Cardiac muscle cell (in vitro differentiated cells and primary cell): ENCODE data around the gene TCF7L1. TPM values are rescaled to one million over a fixed set of nuclear protein-coding genes. Genes with fewer than 3 reads are reported as not detected.
"Not testable (repeated sequence)": the region's sequence is repeated elsewhere in the genome, so short reads cannot be mapped to it uniquely, and the experiment has no call there.

Experiments
- DNase-seq, 2 donors: peaks; one replicate each; pipeline versions ENCODE4 v3.0.0 to v3.0.0-alpha.2; 2010 to 2017; ENCODE audit warnings: low read depth in 1 of 2, low spot score in 1 of 2
- H3K27ac ChIP-seq: fragments of 200-600 bp; sonication (generic); 2 replicates; pipeline ENCODE4 v1.5.1; 2016
- H3K27me3 ChIP-seq: fragments of 200-600 bp; sonication (generic); 2 replicates; pipeline ENCODE4 v1.6.0; 2016; ENCODE audit warnings: control low read depth
- H3K36me3 ChIP-seq: fragments of 200-600 bp; sonication (generic); 2 replicates; pipeline ENCODE4 v1.5.1; 2016; ENCODE audit warnings: control low read depth
- H3K4me1 ChIP-seq: fragments of 200-600 bp; sonication (generic); 2 replicates; pipeline ENCODE4 v1.8.1; 2017; ENCODE audit warnings: low read depth, mild to moderate bottlenecking, mixed run types
- H3K4me3 ChIP-seq: fragments of 200-600 bp; sonication (generic); 2 replicates; pipeline ENCODE4 v1.5.1; 2016; ENCODE audit warnings: mild to moderate bottlenecking
- H3K9me3 ChIP-seq: fragments of 200-600 bp; sonication (generic); 2 replicates; pipeline ENCODE4 v1.5.1; 2017; ENCODE audit warnings: low read depth, mild to moderate bottlenecking, control low read depth
- CTCF ChIP-seq: IDR thresholded peaks from 2 replicates; pipeline ENCODE4 v1.5.1; 2012; ENCODE audit warnings: low read depth, mild to moderate bottlenecking, low read length
- polyA plus RNA-seq: library from polyadenylated mRNA; unstranded; fragments of >200 nt; fragmentation: Nextera tagmentation; extraction: Ambion mirVana; gene quantifications from 2 replicates; pipeline ENCODE4 v1.2.1, GENCODE V29; 2016
- total RNA-seq: library from RNA; depleted of rRNA; stranded (reverse); fragments of >200 nt; gene quantifications from 2 replicates; pipeline ENCODE4 v1.2.3, GENCODE V29; 2016

TCF7L1 gene
- total and polyA plus RNA-seq, 2 experiments from 2014 or later, result 5.3 to 10.0 TPM

GRCh38 chr2:85342156-85342555, 209.0 kb downstream of the TCF7L1 start:
- Histone ChIP-seq H3K27me3 (no peaks in the 10 kb centered on the region), H3K4me1 (no peaks in the 10 kb centered on the region), H3K27ac (no peak overlapping the region), H3K4me3 (no peak overlapping the region), H3K9me3 (no peaks in the 10 kb centered on the region), H3K36me3 (no peaks in the 10 kb centered on the region)
- no peak for DNase-seq
- TF ChIP-seq CTCF, result no peak

DNA sequence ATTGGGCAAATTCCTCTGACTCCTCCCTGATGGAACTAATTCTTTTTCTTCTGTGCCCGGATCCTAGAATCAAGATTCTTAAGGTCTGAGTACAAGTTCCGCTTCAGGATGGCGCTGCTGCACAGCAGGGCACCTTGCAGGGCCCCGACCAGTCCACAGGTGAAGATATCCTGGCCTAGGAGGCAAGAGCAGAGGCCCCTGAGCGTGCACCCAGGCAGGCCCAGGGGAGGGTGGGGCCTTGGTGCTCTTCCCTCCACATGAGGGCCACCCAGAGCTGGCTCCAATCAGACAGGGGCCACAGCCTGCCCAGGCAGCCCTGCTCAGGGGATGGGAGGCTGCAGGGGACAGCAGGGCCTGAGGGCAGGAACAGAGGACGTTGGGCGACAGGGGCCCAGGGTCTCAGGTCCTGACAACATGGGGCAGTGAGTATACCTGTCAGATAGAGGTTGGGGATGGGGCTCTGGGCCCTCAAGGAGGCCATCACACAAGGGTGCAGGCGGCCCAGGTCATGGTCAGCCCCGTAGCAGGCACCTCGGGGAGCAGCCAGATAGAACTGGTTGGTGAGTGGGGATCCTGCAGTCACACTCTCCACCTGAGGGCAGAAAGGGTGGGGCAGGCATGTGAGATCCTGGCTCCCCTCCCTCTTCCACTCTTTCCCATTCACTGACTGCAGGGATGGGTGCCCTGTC, 210.2 kb downstream of the TCF7L1 start:
- H3K9me3 ChIP-seq, DNase-seq, H3K4me3 ChIP-seq, H3K27ac ChIP-seq, H3K27me3 ChIP-seq, H3K36me3 ChIP-seq, H3K4me1 ChIP-seq: not testable (repeated sequence)

GRCh38 chr2:85344356-85344954, 211.3 kb downstream of the TCF7L1 start:
- Histone ChIP-seq H3K27ac (no peak overlapping the region), H3K27me3 (no peaks in the 10 kb centered on the region), H3K9me3 (no peaks in the 10 kb centered on the region), H3K36me3 (no peaks in the 10 kb centered on the region), H3K4me1 (no peaks in the 10 kb centered on the region), H3K4me3 (no peak overlapping the region)
- DNase-seq, result no peak
- TF ChIP-seq CTCF, result no peak

DNA sequence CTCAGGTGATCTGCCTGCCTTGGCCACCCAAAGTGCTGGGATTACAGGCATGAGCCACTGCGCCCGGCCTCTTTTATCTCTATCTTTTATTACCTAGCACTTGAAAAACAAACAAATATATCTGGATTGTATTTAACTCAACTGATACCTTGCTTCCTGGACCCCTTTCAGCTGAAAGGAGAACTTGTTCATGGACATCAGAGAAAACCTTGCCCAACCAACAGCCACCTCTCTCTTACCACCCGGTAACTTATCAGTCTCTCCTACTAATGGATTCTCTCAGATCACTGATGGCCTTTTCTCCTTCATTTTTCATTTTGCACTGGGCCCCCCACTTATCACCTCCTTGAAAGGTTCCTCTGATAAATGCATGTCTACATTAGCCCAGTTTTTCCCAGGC, 214.4 kb downstream of the TCF7L1 start:
- Histone ChIP-seq H3K27me3 (no peaks in the 10 kb centered on the region), H3K27ac (no peak overlapping the region), H3K4me3 (no peak overlapping the region), H3K9me3 (no peaks in the 10 kb centered on the region), H3K36me3 (no peaks in the 10 kb centered on the region), H3K4me1 (no peaks in the 10 kb centered on the region)
- no peak for DNase-seq
- no peak for TF ChIP-seq CTCF

- no peak for TF ChIP-seq CTCF
- Histone ChIP-seq H3K36me3 (peaks cover 3% of the 10 kb centered on the region), H3K9me3 (no peaks in the 10 kb centered on the region)
These were observed 220.7 kb downstream of the TCF7L1 start for GRCh38 chr2:85353876-85354285.

DNA sequence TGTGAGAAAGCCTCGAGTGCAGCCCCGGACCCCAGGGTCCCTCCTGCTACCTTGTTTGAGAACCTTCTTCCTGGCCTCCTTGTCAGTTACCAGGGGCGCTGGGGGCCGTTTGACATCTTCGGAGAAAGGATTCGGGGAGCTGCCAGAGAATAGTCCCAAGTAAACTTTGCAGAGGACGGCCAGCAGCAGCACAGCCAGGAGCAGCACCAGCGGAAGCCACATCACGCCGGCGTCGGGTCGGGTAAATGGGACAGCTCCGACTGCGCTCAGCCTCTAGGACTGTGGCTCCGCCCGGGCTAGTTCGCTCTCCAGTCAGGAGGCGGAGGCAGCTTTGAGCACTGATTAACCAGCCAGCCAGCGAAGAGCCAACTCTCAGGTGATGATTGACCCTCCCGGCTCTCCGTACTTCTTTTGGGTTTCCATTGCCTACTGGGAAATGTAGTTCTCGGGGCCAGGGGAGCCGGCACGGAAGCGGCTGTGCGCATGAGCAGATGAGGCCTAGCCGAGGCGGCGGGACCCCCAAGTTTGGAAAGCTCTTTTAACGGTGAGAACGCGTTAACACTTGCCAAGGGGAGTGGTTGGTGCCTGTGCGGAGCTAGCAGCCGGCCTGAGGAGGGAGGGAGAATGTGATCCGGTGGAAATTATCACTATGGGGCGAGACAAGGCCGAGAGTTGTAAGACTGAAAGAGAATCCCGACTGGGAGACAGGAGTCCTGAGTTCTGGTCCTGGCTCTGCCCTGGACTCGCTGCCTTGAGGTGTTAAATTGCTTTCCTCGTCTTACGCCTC, 221.3 kb downstream of the TCF7L1 start, which contains the start of the genes ELMOD3 and RETSAT:
ELMOD3 (plus strand) TSS at position 484 of the 787 bp plus-strand sequence. CDS start 2,430 bp downstream, outside the sequence.
RETSAT (minus strand) TSS at position 243 of the 787 bp plus-strand sequence; CDS start at position 222, 21 bp downstream.
- peak within 1 kb of the TSS; percentile 65 for H3K27ac ChIP-seq
- peak within 1 kb of the TSS; percentile 51 for H3K4me3 ChIP-seq
- H3K36me3 ChIP-seq, result peaks cover 4% of the 10 kb centered on the region
- TF ChIP-seq CTCF, result no peak
- H3K27me3 ChIP-seq, result no peaks in the 10 kb centered on the region
- DNase-seq, result peak; percentile 99
- H3K9me3 ChIP-seq, result no peaks in the 10 kb centered on the region
- no peaks in the 10 kb centered on the region for H3K4me1 ChIP-seq

More at GRCh38 chr2:85353876-85354285, 220.7 kb downstream of the TCF7L1 start:
- H3K4me1 ChIP-seq, result no peaks in the 10 kb centered on the region
- H3K4me3 ChIP-seq, result peak overlapping the region; percentile 51
- peak in 1 of 2 donors; percentile 37 for DNase-seq
- H3K27ac ChIP-seq, result peak overlapping the region; percentile 65
- H3K27me3 ChIP-seq, result no peaks in the 10 kb centered on the region
